HG03159 (cell line): ENCODE results near the gene GLRA1.

ENCODE experiments used
- ATAC-seq: cut with Tn5 transposase; IDR thresholded peaks from one replicate; pipeline ENCODE4 v1.9.1; 2021; ENCODE audit warnings: mild to moderate bottlenecking, moderate library complexity; ENCODE audit not compliant: unreplicated experiment

GLRA1 gene

GRCh38 chr5:151924564-151925301 lies at the start of gene GLRA1:
TSS of gene GLRA1 (minus strand) at chr5:151924851. CDS start at chr5:151924549, 302 bp downstream.
- ATAC-seq: no peak

DNA sequence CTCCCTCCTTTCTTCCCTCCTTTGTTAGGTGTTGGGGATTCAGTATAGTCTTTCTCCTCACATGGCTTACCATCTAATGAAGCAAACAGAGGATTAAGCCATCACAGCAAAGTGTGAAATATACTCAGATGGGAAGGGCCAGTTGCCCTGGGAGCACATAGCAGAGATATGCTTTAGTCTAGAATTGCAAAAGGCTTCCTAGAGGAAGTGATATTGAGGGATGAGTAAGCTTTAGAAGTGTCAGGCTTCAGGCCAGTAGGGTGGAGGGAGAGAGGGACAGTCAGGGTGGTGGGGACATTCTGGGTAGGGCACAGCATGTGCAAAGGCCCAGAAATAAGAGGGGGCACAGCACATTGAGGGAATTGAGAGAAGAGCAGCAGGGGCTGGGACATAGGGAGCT lies 46.2 kb upstream of the GLRA1 start:
- no peak for ATAC-seq

GRCh38 chr5:151967865-151968264 lies 43.2 kb upstream of the GLRA1 start:
- no peak for ATAC-seq

DNA sequence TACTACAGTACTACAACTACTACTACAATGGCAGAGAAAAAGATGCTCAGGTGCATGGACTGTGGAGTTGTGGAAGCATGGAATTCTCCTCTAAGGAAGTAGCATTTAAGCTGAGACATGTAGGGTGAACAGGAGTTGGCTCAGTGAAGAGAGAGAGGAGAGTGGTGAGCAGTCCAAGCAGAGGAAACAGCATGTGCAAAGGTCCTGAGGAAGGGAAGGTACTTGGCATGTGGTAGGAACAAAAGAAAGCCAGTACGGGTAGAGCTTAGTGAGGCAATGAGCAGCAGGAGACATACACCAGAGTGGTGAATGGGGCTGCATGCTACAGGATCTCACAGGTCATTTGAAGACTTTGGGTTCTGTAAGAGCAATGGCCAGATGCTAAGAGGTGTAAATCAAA lies 41.4 kb upstream of the GLRA1 start:
- ATAC-seq: no peak

- no peak for ATAC-seq
Observed at GRCh38 chr5:151964471-151964870, 39.8 kb upstream of the GLRA1 start.

DNA sequence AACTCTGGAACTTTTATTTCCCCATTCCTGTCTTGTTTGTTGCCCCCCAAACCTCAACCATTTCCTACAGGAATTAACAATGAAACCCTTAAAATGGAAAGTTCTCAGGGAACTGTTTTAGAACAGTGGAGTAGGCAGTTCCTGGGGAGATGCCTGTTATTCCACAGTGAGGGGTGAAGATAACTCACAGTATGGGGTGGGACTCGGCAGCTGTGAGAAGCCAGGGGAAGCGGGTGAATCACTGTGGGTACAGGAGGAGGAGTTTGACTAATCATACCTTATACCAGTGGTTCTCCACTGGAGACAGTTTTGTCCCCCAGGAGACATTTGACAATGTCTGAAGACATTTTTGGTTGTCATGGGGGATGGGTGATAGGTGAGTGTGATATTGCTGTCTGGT lies 36.9 kb upstream of the GLRA1 start:
- no peak for ATAC-seq

GRCh38 chr5:151958111-151958510 lies 33.5 kb upstream of the GLRA1 start:
- no peak for ATAC-seq

GRCh38 chr5:151956725-151957124 lies 32.1 kb upstream of the GLRA1 start:
- ATAC-seq: no peak

DNA sequence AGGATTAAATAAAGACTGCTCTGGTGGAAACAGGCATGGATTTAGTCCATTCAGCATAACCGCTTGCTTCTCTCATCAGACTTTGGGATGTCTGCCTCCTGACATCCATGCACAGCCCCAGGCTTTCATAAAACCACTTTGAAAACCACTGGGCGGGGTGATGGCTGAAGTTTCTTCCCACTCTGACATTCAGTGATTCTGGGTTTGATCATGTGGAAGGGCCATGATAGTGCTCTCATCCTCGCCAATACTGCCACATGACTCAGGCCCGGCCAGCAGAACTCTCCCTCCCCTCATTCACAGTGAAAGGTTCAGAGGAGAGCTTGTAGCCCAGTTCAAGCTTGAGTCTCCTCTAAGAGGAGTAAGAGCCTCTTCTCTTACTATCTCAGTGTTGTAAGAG lies 29.6 kb upstream of the GLRA1 start:
- ATAC-seq: no peak

GRCh38 chr5:151953833-151954232 lies 29.2 kb upstream of the GLRA1 start:
- ATAC-seq: no peak

GRCh38 chr5:151952238-151952637 lies 27.6 kb upstream of the GLRA1 start:
- no peak for ATAC-seq

GRCh38 chr5:151950706-151951105 lies 26.1 kb upstream of the GLRA1 start:
- no peak for ATAC-seq

- no peak for ATAC-seq
Observed at GRCh38 chr5:151949701-151950308, 25.2 kb upstream of the GLRA1 start.

DNA sequence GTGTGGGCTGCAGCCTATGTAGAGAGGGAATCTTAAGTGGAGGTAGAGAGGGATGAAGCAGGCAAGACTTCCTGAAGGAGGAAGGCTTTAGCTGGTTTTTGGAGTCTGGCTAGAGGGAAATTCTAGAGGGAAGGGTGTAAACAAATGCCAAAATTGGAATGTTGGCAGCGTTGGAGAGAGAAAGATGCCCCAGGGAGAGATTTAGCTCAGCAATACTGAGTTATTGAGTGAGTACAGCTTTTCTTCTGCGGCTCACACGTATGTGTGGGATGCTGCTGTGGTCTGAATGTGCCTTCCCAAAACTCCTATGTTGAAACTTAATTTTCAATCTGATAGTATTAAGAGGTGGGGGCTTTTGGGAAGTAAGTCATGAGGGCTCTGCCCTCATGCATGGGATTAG lies 24.5 kb upstream of the GLRA1 start:
- no peak for ATAC-seq

DNA sequence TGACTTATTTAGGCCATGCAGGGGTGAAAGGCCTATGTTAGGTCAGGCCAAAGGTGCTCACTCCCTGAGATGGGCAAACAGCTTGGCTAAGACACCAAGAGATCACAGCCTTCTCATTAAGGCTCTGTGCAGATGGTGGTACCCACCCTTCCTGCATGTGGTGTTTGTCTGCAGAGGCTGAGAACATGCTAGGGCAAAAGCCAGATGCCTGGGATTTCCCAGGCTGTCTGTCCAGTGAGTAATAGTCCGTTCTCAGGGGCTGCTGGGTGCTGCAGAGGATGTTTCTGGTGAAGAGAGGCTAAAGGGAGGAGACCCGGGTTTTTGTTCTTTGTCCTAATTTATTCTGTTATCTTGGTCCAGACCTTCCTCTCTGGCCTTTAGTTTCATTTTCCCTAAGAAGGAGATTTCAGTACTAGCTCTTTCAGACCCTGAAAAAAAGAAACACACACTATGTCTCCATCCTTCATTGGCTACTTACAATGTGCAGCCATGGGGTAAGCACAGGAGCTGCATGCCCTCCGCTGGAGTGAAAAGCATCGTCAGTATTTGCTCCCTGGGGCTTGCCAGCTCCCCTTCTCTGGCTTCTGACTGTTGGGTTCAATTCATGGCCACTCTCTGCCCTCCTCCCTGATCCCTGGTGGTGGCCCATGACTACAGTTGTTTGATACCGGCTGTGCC lies 23.4 kb upstream of the GLRA1 start:
- ATAC-seq: no peak

GRCh38 chr5:151937851-151938250 lies 13.2 kb upstream of the GLRA1 start:
- no peak for ATAC-seq

DNA sequence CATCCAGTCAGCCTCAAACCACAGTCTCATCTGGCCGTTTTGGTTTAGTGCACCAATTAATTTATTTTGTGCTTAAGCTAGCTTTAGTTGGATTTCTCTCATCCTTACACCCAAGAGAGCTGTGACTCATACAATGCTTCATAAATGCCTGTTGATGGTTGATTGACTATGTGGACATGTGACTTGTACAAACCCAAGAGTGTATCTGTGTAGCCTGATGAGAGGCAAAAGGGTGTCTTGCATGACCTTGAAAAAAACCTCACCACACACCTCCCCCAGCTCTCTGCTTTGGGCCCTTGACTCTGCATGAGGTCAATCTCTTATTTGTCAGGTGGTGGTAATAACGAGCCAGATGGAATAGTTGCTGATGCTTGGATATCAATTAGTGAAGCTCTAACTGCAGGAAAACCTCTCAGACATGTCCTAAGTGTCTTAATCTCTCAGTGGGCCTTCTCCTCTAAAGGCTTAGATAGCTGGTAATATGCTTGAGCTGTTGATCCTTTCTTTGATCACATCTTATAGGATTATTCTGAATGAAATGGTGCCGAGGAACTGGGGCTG lies 10.6 kb upstream of the GLRA1 start:
- ATAC-seq: no peak

GRCh38 chr5:151931260-151931659 lies 6.6 kb upstream of the GLRA1 start:
- ATAC-seq: no peak

- ATAC-seq: no peak
Observed at GRCh38 chr5:151926188-151926587, 1.5 kb upstream of the GLRA1 start.

DNA sequence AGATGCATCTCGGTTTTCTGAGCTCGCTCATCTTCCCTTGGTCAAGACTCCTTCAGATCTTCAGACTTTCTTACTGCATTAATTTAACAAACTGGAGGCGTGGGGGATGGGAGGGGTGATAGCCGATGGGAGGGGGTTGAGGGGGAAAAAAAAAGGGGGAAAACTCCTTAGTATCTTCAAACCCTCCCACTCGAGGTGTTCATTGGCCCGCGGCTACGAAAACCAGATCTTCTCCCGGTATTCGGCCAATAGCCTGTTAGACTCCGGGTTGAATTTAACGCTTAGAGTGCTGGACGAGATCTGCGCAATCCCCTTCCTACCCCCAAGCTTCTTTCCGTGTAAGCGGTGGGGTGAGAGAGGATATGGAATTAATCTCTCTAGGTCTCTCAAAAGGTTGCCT lies 689 bp upstream of the GLRA1 start:
- ATAC-seq: no peak

DNA sequence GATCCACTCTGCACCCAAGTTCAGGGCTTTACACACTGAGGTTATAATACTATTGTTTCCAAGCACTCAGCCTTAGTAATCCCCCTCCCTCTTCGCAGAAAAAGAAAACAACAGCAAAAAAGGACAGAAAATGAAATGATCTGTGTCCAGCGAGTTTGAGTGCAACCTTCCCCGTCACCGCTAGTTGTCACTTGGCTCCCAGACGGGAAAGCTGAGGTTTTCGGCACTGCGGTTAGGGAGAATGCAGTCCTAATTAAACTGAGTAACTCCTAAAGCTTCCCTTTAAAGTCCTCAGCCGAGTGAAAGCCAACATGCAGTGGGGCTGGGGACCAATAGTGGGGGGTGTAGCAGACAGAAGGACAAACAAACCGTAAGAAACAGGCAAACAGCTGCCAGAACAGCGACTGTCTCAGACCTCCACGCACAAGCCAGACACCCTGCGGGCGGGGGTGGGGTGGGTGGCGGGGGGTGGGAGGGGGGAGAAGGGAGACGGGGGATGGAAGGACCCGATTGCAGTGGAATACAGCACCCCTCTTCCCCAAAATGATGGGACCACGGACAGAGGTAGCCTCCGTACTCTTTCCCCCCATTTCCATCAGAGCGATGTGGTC lies 680 bp downstream of the GLRA1 start:
- ATAC-seq: no peak
